GM18511 (cell line): ENCODE data around the gene SDF4.
"Not testable (repeated sequence)": the region's sequence is repeated elsewhere in the genome, so short reads cannot be mapped to it uniquely, and the experiment has no call there.

Experiments
- ATAC-seq: cut with Tn5 transposase; IDR thresholded peaks from one replicate; pipeline ENCODE4 v1.9.1; 2021; ENCODE audit warnings: mild to moderate bottlenecking, moderate library complexity; ENCODE audit not compliant: unreplicated experiment

The SDF4 gene

DNA sequence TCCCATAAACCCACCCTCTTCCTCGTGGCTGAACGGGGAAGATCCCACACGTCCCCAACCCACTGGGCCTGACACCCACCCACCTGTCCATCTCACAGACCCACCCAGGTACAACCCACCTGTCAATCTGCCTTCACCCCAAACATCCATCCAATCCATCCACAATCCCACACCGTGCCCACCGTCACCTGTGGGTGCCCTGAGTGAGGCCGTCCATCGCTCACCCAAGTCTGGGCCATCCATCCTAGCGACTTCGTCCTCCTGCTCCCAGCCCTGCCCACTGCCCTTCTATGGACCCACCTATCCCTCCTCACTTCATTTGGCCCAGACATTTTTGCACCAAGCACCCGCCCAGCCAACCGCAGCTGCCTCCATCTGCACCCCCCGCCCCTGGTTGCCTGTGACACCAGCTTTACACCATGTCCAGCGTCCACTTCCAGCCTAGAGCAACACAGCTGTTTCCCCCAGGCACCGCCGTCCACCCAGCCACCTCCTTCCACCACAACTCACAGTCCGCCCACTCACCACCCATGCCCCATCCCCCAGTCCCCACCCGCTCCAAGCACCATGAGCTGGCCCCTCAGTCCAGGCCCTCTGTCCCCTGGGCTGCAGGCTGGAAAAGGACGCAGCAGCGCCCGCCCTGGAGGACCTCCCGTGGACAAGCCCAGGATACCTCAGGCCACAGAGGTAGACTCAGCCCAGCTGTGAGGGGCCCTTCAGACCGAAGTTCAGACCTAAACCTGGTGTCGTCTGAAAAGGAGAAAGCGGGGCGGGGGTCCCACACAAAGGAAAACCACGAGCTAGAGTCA is 50.5 kb downstream of the SDF4 start:
- no peak for ATAC-seq

DNA sequence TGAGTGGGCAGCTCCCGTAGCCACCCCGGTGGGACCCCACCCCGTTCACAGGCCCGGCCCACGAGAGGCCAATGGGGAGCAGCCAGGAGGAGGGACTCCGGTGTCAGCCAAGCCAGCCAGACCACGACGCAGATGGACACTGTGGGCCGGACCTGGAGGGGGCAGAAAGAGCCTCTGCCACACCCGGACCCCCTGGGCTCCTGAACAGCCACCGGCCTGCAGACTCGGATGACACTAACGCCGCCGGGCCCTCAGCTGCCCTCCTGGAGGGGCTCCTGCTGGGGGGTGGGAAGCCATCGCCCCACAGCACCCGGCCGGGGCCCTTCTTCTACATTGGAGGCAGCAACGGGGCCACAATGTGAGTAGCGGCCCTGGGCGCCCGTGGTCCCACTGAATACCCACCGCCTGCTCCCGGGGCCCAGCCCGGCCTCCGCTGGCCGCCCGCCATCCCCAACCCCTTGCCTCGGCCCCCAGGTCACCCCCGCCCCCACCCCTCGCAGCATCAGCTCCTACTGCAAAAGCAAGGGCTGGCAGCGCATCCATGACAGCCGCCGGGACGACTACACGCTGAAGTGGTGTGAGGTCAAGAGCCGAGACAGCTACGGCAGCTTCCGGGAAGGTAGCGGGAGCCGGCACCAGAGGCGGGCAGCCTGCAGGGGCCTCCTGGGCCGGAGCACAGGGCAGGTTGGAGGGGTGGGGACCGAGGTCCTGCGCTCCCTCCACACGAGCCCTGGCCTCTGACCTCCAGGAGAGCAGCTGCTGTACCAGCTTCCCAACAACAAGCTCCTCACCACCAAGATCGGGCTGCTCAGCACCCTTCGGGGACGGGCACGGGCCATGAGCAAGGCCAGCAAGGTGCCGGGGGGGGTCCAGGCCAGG is 51.6 kb downstream of the SDF4 start:
- ATAC-seq, result no peak

DNA sequence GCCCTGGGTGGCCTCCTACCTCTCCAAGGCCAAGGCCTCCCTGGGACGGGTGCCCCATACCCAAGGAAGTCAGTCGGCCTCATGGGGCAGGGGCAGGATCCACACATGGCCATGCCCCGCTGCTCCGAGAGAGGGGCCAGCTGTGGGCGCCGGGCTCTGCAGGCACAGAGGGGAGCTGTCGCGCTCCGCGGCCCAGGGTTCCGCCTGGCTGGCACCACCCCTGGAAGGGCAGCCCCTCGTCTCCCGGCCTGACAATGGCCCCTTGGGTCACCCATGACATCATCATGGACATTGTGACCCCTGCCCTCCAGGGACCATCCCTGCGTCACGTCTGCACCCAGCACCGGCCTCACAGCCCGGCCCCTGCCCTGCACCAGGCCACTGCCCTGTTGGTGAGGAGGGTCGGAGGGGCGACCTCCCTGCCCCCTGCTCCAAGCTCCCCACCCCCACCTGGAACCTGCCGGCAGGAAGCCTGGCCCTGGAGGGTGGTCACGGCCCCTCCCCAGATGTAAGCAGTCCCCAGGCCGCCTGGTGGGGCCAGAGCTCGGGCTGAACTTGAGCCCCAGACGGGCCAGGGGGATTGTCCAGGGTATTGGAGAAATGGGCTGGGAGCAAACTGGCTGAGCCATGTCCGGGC is 52.3 kb downstream of the SDF4 start:
- no peak for ATAC-seq

DNA sequence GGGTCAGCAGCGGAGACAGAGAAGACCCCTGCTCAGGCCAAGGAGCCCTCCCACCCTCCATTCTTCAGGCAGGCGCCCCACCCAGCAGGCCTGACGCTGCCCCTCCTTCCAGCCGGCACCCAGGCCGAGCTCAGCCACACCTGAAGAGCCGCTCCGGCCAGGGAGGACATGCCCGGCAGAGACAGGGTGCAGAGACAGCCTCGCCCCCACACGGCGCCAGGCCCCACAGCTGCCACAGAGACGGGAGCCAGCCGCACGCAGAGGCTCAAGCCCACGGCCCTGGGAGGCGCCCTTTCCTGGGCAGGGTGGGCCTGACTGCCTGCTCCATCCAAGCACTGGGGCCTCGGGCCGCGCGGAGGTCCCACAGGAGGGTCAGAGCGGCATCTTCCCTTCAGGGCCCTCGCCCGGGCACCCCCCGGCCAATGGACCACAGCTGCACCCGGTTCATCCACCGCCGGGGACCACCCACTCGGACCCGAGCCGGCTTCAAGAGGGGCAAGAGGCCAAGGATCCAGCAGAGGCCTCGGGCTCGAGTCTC is 52.9 kb downstream of the SDF4 start:
- ATAC-seq, result no peak

DNA sequence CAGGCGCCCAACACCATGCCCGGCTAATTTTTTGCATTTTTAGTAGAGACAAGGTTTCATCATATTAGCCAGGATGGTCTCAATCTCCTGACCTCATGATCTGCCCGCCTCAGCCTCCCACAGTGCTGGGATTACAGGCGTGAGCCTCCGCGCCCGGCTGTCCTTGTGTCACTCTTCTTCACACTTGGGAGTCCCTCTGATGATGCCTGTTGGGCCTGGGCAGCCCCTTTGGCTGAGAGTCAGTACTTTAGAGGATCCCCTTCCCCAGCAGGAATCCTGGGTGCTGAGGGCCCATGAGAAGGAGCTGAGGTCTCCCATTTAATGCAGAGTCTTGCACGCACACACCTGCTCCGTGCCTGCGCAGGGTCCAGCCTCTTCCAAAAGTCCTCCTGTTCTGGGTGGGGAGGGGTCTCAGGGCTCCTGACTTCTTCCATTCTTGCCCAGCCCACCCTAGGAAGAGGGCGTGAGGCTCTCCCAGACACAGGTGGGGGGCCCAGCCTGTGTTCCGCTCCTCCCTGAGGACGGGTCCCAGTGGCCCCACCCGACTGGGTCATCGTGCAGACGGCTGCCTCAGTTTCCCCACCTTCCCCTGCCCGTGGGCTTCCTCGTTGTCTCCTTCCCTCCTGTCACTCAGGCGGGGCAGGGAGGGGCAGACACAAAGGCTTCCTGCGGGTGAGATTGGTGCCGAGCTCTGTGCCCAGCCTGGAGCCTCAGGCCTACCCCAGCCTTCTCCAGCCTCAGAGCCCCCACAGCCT is 54.2 kb downstream of the SDF4 start:
- ATAC-seq, result no peak

DNA sequence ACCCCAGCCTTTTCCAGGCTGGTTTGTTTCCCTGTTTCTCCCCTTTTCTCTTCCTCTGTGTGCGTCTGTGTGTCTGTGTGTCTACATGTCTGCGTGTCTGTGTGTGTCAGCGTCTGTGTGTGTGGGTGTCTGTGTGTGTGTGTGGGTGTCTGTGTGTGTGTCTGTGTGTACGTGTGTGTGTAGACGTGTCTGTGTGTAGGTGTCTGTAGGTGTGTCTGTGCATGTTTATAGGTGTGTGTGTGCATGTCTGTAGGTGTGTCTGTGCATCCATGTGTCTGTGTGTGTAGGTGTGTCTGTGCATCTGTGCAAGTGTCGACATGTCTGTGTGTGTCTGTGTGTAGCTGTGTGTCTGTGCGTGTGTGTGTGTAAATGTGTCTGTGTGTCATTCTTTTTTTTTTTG is 54.9 kb downstream of the SDF4 start:
- ATAC-seq, result no peak

DNA sequence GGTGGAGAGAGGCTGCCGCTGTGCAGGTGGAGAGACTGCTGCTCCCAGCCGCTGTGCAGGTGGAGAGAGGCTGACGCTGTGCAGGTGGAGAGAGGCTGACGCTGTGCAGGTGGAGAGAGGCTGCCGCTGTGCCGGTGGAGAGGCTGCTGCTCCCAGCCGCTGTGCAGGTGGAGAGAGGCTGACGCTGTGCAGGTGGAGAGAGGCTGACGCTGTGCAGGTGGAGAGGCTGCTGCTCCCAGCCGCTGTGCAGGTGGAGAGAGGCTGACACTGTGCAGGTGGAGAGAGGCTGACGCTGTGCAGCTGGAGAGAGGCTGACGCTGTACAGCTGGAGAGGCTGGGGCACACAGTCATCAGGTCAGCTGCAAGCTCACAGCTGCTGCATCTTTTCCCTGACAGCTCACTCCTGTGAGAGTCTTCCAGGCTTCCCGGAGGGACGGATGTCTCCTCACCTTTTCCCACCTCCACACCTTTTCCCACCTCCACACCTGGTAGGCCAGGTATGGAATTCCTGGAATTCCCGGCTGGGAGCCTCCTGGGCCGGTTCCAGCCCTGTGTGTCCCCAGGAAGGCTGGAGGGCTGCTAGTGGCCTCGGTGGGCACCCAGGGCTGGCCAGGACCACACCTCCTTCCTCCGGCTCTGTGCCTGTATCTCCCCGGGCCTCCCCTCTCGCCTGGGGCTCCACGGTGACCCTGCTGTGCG is 55.6 kb downstream of the SDF4 start:
- ATAC-seq, result not testable (repeated sequence)

DNA sequence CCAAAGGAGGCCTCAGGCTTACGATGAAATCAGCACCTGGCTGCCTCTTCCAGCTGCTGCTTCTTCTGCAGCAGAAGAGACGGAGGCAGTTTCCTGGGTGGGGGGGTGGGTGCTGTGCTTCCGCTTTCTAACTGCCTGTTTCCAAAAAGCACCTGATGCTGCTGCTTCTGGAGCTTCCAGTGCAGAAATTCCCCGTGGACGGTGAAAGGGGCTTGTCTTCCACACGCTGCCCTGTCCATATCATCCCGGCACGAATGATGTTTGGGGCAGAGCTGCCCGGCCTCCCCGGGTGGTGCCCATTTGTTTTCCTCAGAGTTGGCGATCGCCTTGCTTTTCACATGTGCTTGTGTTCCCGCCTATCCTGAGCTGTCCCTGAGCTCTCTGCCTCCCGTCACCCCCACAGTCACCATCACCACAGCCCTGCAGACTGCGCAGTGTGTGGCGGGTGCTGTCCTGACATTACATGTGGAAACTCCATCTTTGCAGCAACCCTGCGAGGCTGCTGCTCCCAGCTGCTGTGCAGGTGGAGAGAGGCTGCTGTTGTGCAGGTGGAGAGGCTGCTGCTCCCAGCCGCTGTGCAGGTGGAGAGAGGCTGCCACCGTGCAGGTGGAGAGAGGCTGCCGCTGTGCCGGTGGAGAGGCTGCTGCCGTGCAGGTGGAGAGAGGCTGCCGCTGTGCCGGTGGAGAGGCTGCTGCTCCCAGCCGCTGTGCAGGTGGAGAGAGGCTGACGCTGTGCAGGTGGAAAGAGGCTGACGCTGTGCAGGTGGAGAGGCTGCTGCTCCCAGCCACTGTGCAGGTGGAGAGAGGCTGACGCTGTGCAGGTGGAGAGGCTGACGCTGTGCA is 56.4 kb downstream of the SDF4 start:
- ATAC-seq, result no peak

DNA sequence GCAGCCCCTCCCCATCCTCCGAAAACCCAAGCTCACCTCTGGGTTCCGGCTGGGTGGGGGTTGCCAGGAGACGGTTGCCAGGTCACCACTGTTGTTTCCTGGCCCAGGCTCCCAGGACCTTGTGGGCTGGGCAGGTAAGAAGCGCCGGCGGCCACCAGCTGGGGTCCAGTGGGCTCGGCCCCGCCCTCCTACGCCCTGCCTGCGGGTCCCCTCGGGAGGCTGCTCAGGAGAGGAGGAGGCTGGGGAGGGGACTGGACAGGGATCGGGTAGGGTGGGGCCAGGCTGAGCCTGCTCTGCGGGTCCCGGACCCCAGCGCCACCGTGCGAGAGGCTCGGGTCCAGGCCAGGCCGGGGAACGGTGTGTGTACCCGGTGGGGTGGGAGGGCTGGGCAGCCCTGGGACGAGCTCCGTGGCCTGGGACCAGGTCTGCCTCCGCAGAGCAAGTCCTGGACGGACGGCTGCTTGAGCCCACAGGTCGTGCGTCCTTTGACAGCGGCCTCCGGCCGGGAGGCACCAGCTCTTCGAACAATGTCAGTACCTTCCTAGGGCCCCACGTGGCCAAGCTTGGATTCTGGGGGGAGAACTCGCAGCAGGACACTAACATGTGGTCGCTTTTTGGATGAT is 57.9 kb downstream of the SDF4 start, which contains the start of gene TTLL10:
Gene TTLL10 (plus strand): TSS at position 88 of the 623 bp plus-strand sequence. CDS start 5,336 bp downstream, outside the sequence.
- no peak for ATAC-seq

DNA sequence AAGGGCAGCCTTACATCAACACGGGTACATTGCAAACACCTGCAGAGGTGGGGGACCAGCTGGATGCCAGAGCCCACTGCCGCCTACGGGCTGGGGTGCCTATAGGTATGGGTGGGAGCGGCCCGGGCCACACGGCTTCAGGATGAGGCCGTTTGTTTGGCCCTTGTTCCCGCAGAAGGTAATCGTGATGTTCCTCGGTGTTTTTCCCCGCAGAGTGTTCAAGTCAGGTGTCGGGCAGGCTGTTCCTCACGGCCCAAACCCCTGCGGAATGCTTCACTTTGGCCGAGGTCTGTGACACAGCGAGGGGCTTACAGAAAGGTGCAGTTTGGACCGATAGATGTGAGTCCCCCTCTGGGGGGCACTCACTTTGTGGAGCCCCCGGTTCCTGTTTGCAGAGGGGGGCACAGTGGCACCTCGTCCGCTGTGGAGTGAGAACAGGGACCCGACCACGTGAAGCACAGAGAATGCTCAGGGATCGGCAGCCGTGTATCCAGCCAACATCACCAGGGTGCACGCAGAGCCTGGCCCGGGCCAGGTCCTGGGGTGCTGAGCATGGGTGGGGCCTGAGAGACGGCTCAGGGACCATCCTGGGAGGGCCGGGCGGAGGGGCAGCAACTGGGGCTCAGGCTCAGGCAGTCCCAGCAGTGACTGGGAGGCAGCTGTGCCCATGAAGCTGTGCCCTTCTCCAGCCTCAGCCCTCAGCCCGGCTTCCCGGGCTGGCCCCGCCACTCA is 58.6 kb downstream of the SDF4 start:
- no peak for ATAC-seq

DNA sequence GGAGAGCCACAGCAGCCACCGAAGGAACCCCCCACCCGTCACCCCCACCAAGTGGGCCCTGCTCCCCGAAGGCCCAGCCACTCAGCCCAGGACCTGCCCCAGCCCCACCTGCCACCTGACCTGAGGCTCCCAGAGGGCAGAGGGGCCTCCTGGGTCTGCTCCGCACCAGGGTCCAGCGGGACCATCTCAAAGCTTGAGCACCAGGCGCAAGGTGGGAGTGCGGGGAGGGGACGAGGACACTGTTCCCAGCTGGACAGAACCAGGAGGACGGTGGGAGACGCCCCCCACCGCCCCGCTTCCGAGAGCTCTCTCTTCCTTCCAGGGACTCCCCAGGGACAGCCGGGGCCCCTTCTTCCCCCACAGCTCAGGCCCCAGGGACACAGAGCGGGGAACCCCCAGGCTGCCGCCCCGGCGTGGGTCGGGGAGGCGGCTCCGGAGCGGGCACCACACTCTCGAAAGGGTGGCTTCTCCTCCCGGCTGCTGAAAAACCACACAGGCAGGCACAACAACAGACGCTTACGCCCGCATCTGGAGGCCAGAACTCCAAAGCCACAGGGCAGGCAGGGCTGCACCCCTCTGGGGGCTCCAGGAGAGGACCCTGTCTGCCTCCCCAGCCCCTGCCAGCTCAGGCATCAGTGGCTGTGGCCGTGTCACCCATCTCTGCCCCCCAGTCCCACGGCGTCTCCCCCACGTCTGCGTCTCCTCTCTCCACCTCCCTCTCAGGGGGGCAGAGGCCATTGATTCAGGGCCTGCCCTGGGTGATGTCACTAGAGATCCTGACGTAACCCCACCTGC is 60.1 kb downstream of the SDF4 start:
- no peak for ATAC-seq

DNA sequence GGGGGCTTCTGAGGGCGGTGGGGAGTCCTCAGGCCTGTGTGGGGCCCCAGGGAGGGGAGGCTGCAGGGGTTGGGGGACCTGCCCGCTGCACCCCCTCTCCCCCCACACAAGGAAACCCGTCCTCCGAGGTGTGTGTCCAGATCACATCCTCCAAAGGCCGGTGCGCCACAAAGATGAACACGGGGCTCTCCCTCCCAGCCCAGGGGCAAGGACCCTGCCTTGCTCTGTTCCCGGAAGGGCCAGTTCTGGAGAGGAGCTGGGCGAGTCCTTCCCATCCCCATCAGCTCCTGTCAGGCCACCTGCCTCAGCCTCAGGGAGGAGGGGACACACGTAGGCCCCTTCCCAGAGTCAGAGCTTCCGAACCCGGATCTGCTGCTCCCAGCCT is 60.6 kb downstream of the SDF4 start:
- no peak for ATAC-seq

DNA sequence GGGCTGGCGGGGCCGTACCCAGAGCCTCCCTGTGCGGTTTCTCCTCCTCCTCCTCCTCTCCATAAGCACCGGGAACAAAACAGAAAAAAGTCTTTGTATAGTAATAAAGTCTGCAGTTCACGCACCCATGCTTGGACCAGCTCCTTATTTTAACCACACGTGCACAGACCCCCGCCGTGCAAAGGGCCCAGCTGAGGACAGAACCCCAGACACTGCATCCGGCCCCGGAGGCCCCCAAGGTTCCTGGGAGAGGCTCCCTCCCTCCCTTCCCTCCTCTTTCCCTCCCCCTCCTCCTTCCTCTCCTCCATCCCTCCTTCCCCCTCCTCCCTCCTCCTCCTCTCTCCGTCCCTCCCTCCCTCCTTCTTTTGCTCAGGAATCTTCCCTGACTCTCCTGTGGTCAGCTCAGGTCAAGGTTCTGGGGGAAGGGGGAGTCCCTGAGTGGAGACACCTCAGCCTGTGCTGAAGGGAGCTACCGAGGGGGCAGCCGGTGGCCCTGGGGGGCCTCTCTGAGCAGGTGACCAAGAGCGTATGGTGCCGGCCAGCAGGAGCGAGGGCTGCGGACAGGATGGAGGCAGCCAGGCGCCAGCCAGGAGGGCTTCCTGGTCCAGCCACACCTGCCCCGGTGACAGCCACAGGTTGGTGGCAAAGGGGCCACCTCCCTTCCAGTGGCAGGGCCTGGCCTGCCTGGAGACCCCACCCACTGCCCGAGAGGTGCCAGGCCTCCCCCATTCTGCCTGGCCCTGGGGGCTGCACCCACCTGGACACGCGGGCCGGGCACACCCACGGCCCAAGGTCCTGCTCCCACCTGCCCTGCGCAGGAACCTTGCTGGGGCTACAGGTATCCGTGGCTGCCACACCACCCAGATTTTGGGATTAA is 61.3 kb downstream of the SDF4 start:
- ATAC-seq, result no peak

DNA sequence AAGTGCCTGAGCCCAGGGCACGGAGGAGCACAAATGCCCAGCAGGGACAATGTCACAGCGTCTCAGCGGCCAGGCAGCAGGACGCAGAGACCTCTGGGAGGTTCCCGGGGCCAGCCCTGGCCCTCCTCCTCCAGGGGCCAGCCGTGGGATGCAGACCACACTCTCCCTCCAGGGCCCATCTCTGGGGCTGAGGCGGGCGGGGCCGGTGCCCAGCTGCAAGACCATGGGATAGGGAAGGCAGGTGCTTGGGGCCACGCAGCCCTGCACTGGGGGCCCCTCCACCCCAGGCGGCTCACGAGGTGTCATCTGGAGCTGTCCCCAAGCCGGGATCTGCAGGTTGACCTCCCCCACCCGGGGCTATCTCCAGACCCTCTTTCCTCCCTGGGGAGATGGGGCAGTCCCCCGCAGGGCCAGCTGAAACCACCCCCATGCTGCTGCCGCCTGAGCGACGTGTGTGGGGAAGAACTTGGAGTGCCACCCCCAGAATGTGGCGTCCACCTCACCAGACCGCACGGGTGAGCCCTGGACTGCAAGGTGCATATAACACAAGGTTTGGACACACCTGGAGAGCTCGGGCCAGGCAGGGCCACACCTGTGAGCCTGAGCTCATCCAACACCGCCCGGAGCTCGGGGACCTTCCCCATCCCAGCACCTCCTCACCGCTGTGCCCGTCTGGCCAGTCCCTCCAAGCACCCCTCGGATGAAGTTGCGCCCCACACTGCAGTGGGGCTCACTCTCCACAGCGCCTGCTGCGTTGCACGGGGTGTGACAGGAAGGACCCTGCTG is 62.2 kb downstream of the SDF4 start:
- ATAC-seq, result no peak
